Measurements from ENCODE around the gene NF2.

NF2 gene

DNA sequence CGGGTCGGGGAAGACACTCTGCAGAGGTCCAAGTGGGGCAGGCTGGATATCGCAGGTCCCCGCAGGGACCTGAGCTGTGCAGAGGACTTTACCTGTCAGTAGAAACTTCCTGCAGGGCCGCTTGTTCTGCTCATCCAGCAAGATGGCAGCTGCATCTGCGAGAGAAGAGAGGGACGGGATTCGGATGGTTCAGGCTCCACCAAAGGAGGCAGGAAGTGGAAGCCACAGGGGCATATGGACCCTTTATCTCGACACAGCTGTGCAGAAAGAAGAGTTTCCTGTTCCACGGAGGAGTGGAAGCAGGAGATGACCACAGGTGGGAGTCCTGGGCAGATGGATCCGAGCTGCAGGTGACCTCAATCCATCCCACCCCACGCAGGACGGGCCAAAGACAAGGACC is 138.9 kb downstream of the NF2 start:
- no peak for DNase-seq (ENCODE audit: low read depth in 2 of 2)

DNA sequence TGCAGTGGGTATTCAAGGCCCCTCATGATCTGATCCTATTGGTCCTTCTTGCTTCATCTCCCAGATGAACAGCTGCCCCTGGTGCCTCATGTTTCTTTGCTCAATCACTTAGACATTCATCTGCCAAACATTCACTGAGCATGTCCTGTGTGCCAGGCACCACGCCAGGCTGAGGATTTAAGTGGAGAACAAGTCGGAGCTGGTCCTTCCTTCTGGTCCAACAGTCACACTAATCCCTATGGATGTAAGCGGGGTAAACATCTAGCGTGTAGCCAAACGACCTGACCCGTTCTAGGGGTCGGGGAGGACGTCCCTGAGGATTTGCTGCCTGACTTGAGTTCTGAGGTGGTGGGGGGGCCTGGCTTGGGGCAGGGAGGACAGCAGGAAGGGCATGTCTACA is 141.5 kb downstream of the NF2 start:
- no peak for DNase-seq (ENCODE audit: low read depth in 2 of 2)

DNA sequence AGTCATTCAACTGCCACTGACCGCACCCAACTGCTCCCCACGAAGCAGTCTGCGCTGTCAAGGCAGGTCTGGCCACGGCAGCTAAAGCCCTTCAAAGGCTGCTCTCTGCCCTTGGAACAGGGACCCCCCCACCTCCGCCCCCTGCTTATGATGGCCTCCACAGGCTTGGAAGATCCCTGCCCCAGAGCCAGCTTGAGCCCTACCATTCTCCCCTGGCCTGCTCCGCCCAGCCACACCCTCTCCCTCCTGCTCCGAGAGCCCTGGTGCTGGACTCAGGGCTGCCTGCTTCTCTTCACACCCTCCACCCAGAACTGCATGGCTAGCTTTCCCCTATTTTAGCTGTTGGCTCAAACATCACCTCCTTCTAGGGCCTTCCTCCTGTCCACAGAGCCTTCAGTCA is 144.4 kb downstream of the NF2 start:
- DNase-seq (ENCODE audit: low read depth in 2 of 2), result no peak

Measured in stimulated activated CD4-positive, alpha-beta T cell treated with anti-CD3 and anti-CD28 coated beads, Interleukin-12 subunit alpha, Interleukin-12 subunit beta, amount 100 ng/mL, for 24 hours (primary cell).